Measurements from ENCODE around the gene MACROD1. TPM values are rescaled to one million over a fixed set of nuclear protein-coding genes. Genes with fewer than 3 reads are reported as not detected.

Gene MACROD1
- total and polyA plus RNA-seq, 7 experiments from 2014 or later = 5.4 to 16.2 (median 9.7) TPM

- Mint-ChIP-seq H3K27ac (no peak overlapping the region), H3K36me3 (peaks cover 0 to 28% (median 9%) of the 10 kb centered on the region in 5 donors), H3K27me3 (peaks cover 0 to 3% (median 0%) of the 10 kb centered on the region in 5 donors), H3K4me3 (peak overlapping the region in 4 of 10 donors; percentile 14 to 76 (median 41)), H3K9me3 (no peaks in the 10 kb centered on the region), H3K4me1 (peaks cover 0 to 22% (median 9%) of the 10 kb centered on the region in 7 donors)
- intact Hi-C loops (cut with micrococcal nuclease) = no loop called here
- Histone ChIP-seq H3K9me3 (ENCODE audit: control insufficient read depth in 2 of 3, low read length in 3 of 3) (no peaks in the 10 kb centered on the region), H3K4me3 (ENCODE audit: low read length) (no peak overlapping the region), H3K27ac (ENCODE audit: low read depth, low read length) (no peak overlapping the region), H3K4me1 (ENCODE audit: control insufficient read depth in 2 of 2, insufficient read depth in 2 of 2, low read length in 2 of 2) (peaks cover 8 to 15% of the 10 kb centered on the region in 2 donors), H3K36me3 (ENCODE audit: control insufficient read depth in 2 of 3, insufficient read depth in 3 of 3, low read length in 3 of 3) (peaks cover 5 to 53% (median 8%) of the 10 kb centered on the region in 3 experiments), H3K27me3 (ENCODE audit: control insufficient read depth in 2 of 2, insufficient read depth in 2 of 2, low read length in 2 of 2) (no peaks in the 10 kb centered on the region)
- ChIA-PET CTCF (interaction anchor here (1.0 to 4.2 kb wide), 4 partner anchors 34 to 162 kb away, joined by 3 to 25 read pairs (median 6); no protein-coding TSS in a partner anchor), POLR2A (no interaction called here)
- peak; percentile 28 for ATAC-seq
- DNase-seq = peak in 1 of 9 donors; percentile 28
Measured at GRCh38 chr11:63998558-63999348, 167.2 kb downstream of the MACROD1 start.

- CTCF ChIA-PET = interaction anchor here (0.5 kb wide), 1 partner anchor 191 kb away, joined by 4 read pairs; no protein-coding TSS in a partner anchor
Measured at GRCh38 chr11:63997801-63998337, 168.0 kb downstream of the MACROD1 start.

GRCh38 chr11:63997104-63997700 is 168.7 kb downstream of the MACROD1 start:
- Mint-ChIP-seq H3K4me3 (peak overlapping the region in 1 of 10 donors; percentile 76), H3K9me3 (no peaks in the 10 kb centered on the region), H3K27me3 (peaks cover 0 to 3% (median 0%) of the 10 kb centered on the region in 5 donors), H3K36me3 (peaks cover 4 to 37% (median 9%) of the 10 kb centered on the region in 5 donors), H3K27ac (no peak overlapping the region), H3K4me1 (peaks cover 4 to 28% (median 14%) of the 10 kb centered on the region in 7 donors)
- DNase-seq (no peak), ATAC-seq (no peak)
- no peaks in the 10 kb centered on the region for H3K9me3 ChIP-seq (ENCODE audit: control insufficient read depth in 2 of 3, low read length in 3 of 3)
- H3K4me1 ChIP-seq (ENCODE audit: control insufficient read depth in 2 of 2, insufficient read depth in 2 of 2, low read length in 2 of 2) = peaks cover 8 to 15% of the 10 kb centered on the region in 2 donors
- ChIA-PET POLR2A (interaction anchor here (0.8 kb wide), 1 partner anchor 54 kb away, joined by 6 read pairs; no protein-coding TSS in a partner anchor), CTCF (interaction anchor here (0.5 kb wide), 1 partner anchor 192 kb away, joined by 4 read pairs; no protein-coding TSS in a partner anchor)
- peaks cover 5 to 61% (median 8%) of the 10 kb centered on the region in 3 experiments for H3K36me3 ChIP-seq (ENCODE audit: control insufficient read depth in 2 of 3, insufficient read depth in 3 of 3, low read length in 3 of 3)
- H3K27me3 ChIP-seq (ENCODE audit: control insufficient read depth in 2 of 2, insufficient read depth in 2 of 2, low read length in 2 of 2) = no peaks in the 10 kb centered on the region
- intact Hi-C loops (cut with micrococcal nuclease) = no loop called here
- no peak overlapping the region for H3K4me3 ChIP-seq (ENCODE audit: low read length)
- no peak overlapping the region for H3K27ac ChIP-seq (ENCODE audit: low read depth, low read length)

More at GRCh38 chr11:63997801-63998337, 168.0 kb downstream of the MACROD1 start:
- Histone ChIP-seq H3K9me3 (ENCODE audit: control insufficient read depth in 2 of 3, low read length in 3 of 3) (no peaks in the 10 kb centered on the region), H3K27me3 (ENCODE audit: control insufficient read depth in 2 of 2, insufficient read depth in 2 of 2, low read length in 2 of 2) (no peaks in the 10 kb centered on the region), H3K27ac (ENCODE audit: low read depth, low read length) (no peak overlapping the region), H3K4me1 (ENCODE audit: control insufficient read depth in 2 of 2, insufficient read depth in 2 of 2, low read length in 2 of 2) (peaks cover 8 to 15% of the 10 kb centered on the region in 2 donors), H3K36me3 (ENCODE audit: control insufficient read depth in 2 of 3, insufficient read depth in 3 of 3, low read length in 3 of 3) (peaks cover 5 to 59% (median 8%) of the 10 kb centered on the region in 3 experiments), H3K4me3 (ENCODE audit: low read length) (no peak overlapping the region)
- DNase-seq = no peak
- no peak for ATAC-seq
- intact Hi-C loops (cut with micrococcal nuclease) = no loop called here
- Mint-ChIP-seq H3K36me3 (peaks cover 3 to 36% (median 9%) of the 10 kb centered on the region in 5 donors), H3K27me3 (peaks cover 0 to 3% (median 0%) of the 10 kb centered on the region in 5 donors), H3K4me1 (peaks cover 3 to 27% (median 12%) of the 10 kb centered on the region in 7 donors), H3K27ac (no peak overlapping the region), H3K4me3 (peak overlapping the region in 1 of 10 donors; percentile 76), H3K9me3 (no peaks in the 10 kb centered on the region)
- POLR2A ChIA-PET = interaction anchor here (0.8 kb wide), 1 partner anchor 55 kb away, joined by 6 read pairs; no protein-coding TSS in a partner anchor

GRCh38 chr11:63996512-63996911 is 169.4 kb downstream of the MACROD1 start:
- Histone ChIP-seq H3K9me3 (ENCODE audit: control insufficient read depth in 2 of 3, low read length in 3 of 3) (no peaks in the 10 kb centered on the region), H3K4me3 (ENCODE audit: low read length) (no peak overlapping the region), H3K4me1 (ENCODE audit: control insufficient read depth in 2 of 2, insufficient read depth in 2 of 2, low read length in 2 of 2) (peaks cover 8 to 15% of the 10 kb centered on the region in 2 donors), H3K27ac (ENCODE audit: low read depth, low read length) (no peak overlapping the region), H3K36me3 (ENCODE audit: control insufficient read depth in 2 of 3, insufficient read depth in 3 of 3, low read length in 3 of 3) (peaks cover 7 to 67% (median 8%) of the 10 kb centered on the region in 3 experiments), H3K27me3 (ENCODE audit: control insufficient read depth in 2 of 2, insufficient read depth in 2 of 2, low read length in 2 of 2) (no peaks in the 10 kb centered on the region)
- POLR2A ChIA-PET = no interaction called here
- H3K4me3 Mint-ChIP-seq = no peak overlapping the region
- CTCF ChIA-PET = no interaction called here
- intact Hi-C loops (cut with micrococcal nuclease) = no loop called here
- peaks cover 4 to 39% (median 9%) of the 10 kb centered on the region in 5 donors for H3K36me3 Mint-ChIP-seq
- H3K4me1 Mint-ChIP-seq = peaks cover 7 to 28% (median 11%) of the 10 kb centered on the region in 7 donors
- no peak overlapping the region for H3K27ac Mint-ChIP-seq
- ATAC-seq (no peak), DNase-seq (no peak)
- no peaks in the 10 kb centered on the region for H3K27me3 Mint-ChIP-seq
- H3K9me3 Mint-ChIP-seq = no peaks in the 10 kb centered on the region

GRCh38 chr11:63993993-63994392 is 171.9 kb downstream of the MACROD1 start:
- no peaks in the 10 kb centered on the region for H3K27me3 ChIP-seq (ENCODE audit: control insufficient read depth in 2 of 2, insufficient read depth in 2 of 2, low read length in 2 of 2)
- DNase-seq = no peak
- no peak overlapping the region for H3K4me3 ChIP-seq (ENCODE audit: low read length)
- H3K36me3 ChIP-seq (ENCODE audit: control insufficient read depth in 2 of 3, insufficient read depth in 3 of 3, low read length in 3 of 3) = peaks cover 8 to 87% (median 14%) of the 10 kb centered on the region in 3 experiments
- ATAC-seq = peak; percentile 30
- H3K27ac Mint-ChIP-seq = no peak overlapping the region
- no peak overlapping the region for H3K4me3 Mint-ChIP-seq
- no peaks in the 10 kb centered on the region for H3K4me1 ChIP-seq (ENCODE audit: control insufficient read depth in 2 of 2, insufficient read depth in 2 of 2, low read length in 2 of 2)
- H3K27me3 Mint-ChIP-seq = no peaks in the 10 kb centered on the region
- H3K27ac ChIP-seq (ENCODE audit: low read depth, low read length) = no peak overlapping the region
- H3K36me3 Mint-ChIP-seq = peaks cover 8 to 48% (median 11%) of the 10 kb centered on the region in 5 donors
- no peaks in the 10 kb centered on the region for H3K9me3 Mint-ChIP-seq
- H3K9me3 ChIP-seq (ENCODE audit: control insufficient read depth in 2 of 3, low read length in 3 of 3) = no peaks in the 10 kb centered on the region
- POLR2A ChIA-PET = no interaction called here
- peaks cover 9 to 28% (median 15%) of the 10 kb centered on the region in 7 donors for H3K4me1 Mint-ChIP-seq
- intact Hi-C loops (cut with micrococcal nuclease) = no loop called here
- CTCF ChIA-PET = interaction anchor here (0.6 to 1.2 kb wide), 2 partner anchors 154 to 158 kb away, joined by 3 read pairs; no protein-coding TSS in a partner anchor

GRCh38 chr11:63993100-63993499 is 172.8 kb downstream of the MACROD1 start:
- Histone ChIP-seq H3K4me1 (ENCODE audit: control insufficient read depth in 2 of 2, insufficient read depth in 2 of 2, low read length in 2 of 2) (peaks cover 0 to 2% of the 10 kb centered on the region in 2 donors), H3K27ac (ENCODE audit: low read depth, low read length) (no peak overlapping the region), H3K4me3 (ENCODE audit: low read length) (no peak overlapping the region), H3K36me3 (ENCODE audit: control insufficient read depth in 2 of 3, insufficient read depth in 3 of 3, low read length in 3 of 3) (peaks cover 8 to 87% (median 14%) of the 10 kb centered on the region in 3 experiments), H3K9me3 (ENCODE audit: control insufficient read depth in 2 of 3, low read length in 3 of 3) (no peaks in the 10 kb centered on the region), H3K27me3 (ENCODE audit: control insufficient read depth in 2 of 2, insufficient read depth in 2 of 2, low read length in 2 of 2) (no peaks in the 10 kb centered on the region)
- peaks cover 13 to 24% (median 18%) of the 10 kb centered on the region in 7 donors for H3K4me1 Mint-ChIP-seq
- ATAC-seq = no peak
- ChIA-PET CTCF (no interaction called here), POLR2A (no interaction called here)
- H3K36me3 Mint-ChIP-seq = peaks cover 8 to 50% (median 15%) of the 10 kb centered on the region in 5 donors
- intact Hi-C loops (cut with micrococcal nuclease) = no loop called here
- no peak overlapping the region for H3K4me3 Mint-ChIP-seq
- H3K9me3 Mint-ChIP-seq = no peaks in the 10 kb centered on the region
- no peak for DNase-seq
- no peaks in the 10 kb centered on the region for H3K27me3 Mint-ChIP-seq
- H3K27ac Mint-ChIP-seq = peak overlapping the region in 4 of 9 donors; percentile 15 to 61 (median 43)
